Transverse colon (tissue), 4 donors: ENCODE data around the gene LRRC57. TPM values are rescaled to one million over a fixed set of nuclear protein-coding genes. Genes with fewer than 3 reads are reported as not detected.
A peak's percentile ranks its signal among the peaks of the same experiment; 100 is the strongest.

Source experiments
- DNase-seq: peaks from one replicate; pipeline ENCODE4 v3.0.0-alpha.2; 2019
- H3K27ac ChIP-seq, 4 donors: fragments of 200-600 bp; sonication (generic); 2 replicates each; pipeline ENCODE4 v1.5.1; 2016 to 2018; ENCODE audit warnings: inconsistent platforms in 4 of 4
- H3K27me3 ChIP-seq: fragments of 200-600 bp; sonication (generic); 2 replicates; pipeline ENCODE4 v1.5.1; 2017; ENCODE audit warnings: inconsistent platforms
- H3K36me3 ChIP-seq, 4 donors: fragments of 200-600 bp; sonication (generic); 2 replicates each; pipeline ENCODE4 v1.5.1; 2017 to 2019; ENCODE audit warnings: inconsistent platforms in 4 of 4
- H3K4me1 ChIP-seq, 4 donors: fragments of 200-600 bp; sonication (generic); 2 replicates each; pipeline ENCODE4 v1.5.1; 2017 to 2020; ENCODE audit warnings: inconsistent platforms in 4 of 4
- H3K4me3 ChIP-seq, 4 donors: fragments of 200-600 bp; sonication (generic); 1 replicate in 1 of 4; 2 replicates in 3 of 4; pipeline versions ENCODE4 v1.5.1 to v1.6.1; 2017 to 2019; ENCODE audit warnings: inconsistent platforms in 4 of 4
- H3K9me3 ChIP-seq, 2 donors: fragments of 200-600 bp; sonication (generic); 2 replicates each; pipeline ENCODE4 v1.5.1; 2017 to 2019; ENCODE audit warnings: inconsistent platforms in 2 of 2
- EP300 ChIP-seq: sonication (generic); formaldehyde crosslinking; IDR thresholded peaks from one replicate; pipeline ENCODE4 v1.6.1; 2017; ENCODE audit warnings: antibody characterized with exemption, low read depth
- POLR2A ChIP-seq: fragments of 450-650 bp; IDR thresholded peaks from one replicate; pipeline ENCODE4 v1.6.1; 2016; ENCODE audit warnings: antibody characterized with exemption, mild to moderate bottlenecking, moderate library complexity
- POLR2AphosphoS5 ChIP-seq, 3 donors: sonication (generic); formaldehyde crosslinking; IDR thresholded peaks; one replicate each; pipeline ENCODE4 v1.6.1; 2016; ENCODE audit warnings: antibody characterized with exemption in 3 of 3
- WGBS, 2 donors: methylation state at CpG; one replicate each; pipeline ENCODE4 v1.1.5; 2018; ENCODE audit warnings: low coverage in 1 of 2; 5-methylcytosine and 5-hydroxymethylcytosine counted together
- in situ Hi-C, 4 donors: fragments of 200-750 bp; cut with MboI; loops; one replicate each; pipeline versions ENCODE4 v1.15.0 to v1.15.1; 2017; ENCODE audit warnings: low sequenced_read_pairs in 3 of 4, low pct_ligation_motif_present in 1 of 4, low pct_unique_long_range_greater_than_20kb in 1 of 4
- intact Hi-C: fragments of 100-400 bp; cut with DNase I; formaldehyde crosslinking; loops from one replicate; pipeline ENCODE4 v1.15.1; 2023; ENCODE audit warnings: low total_unique reads
- total RNA-seq, 4 donors: library from RNA; depleted of rRNA; stranded (reverse); fragments of >200 nt; gene quantifications; one replicate each; pipeline ENCODE4 v1.1.0, GENCODE V29; 2016
- TF ChIP-seq, protein P1 (sequence below), 5 experiments: fragments of 200-600 bp in 3 of 5; fragments of 450-650 bp in 2 of 5; sonication (generic) in 3 of 5; IDR thresholded peaks; 1 replicate in 2 of 5; 2 replicates in 3 of 5; pipeline ENCODE4 v1.5.1; 2016 to 2017; ENCODE audit warnings: antibody characterized with exemption in 5 of 5, inconsistent platforms in 3 of 5, mild to moderate bottlenecking in 2 of 5, moderate library complexity in 1 of 5

LRRC57 gene
- total RNA-seq, 4 donors from 2014 or later: 12.3 to 42.4 (median 28.7) TPM

DNA sequence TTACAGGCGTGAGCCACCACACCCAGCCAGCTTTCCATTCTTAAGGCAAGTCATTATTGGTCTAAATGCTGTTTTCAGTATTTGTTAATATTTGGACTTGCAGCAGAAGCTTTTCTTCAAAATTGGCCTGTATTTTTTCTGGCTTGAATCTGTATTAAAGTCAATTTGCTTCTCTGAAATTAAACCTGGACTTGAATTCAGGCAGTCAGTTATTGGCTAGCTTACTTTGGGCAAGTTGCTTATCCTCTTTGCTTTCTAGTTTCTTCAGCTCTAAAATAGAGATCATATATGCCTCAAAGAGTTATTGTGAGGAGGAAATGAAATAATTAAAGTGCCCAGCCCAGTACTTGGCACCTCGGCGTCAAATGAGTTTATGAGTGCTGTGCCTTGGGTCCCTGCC, 44.1 kb upstream of the LRRC57 start:
- H3K4me3 ChIP-seq: no peak overlapping the region
- no peaks in the 10 kb centered on the region for H3K9me3 ChIP-seq
- in situ Hi-C loops: loop anchor here in 1 of 4 donors (10.0 kb wide), 1 partner anchor 62 kb away; no protein-coding TSS in a partner anchor
- intact Hi-C loops: no loop called here
- no peaks in the 10 kb centered on the region for H3K27me3 ChIP-seq
- 60 to 100% methylated on average over 1 to 3 of the region's 3 CpGs for WGBS, 2 donors
- peak overlapping the region; percentile 71 to 81 (median 78) for H3K27ac ChIP-seq
- H3K4me1 ChIP-seq: peaks cover 10 to 46% (median 26%) of the 10 kb centered on the region in 4 donors
- H3K36me3 ChIP-seq: no peaks in the 10 kb centered on the region
- TF ChIP-seq, protein P1, sequence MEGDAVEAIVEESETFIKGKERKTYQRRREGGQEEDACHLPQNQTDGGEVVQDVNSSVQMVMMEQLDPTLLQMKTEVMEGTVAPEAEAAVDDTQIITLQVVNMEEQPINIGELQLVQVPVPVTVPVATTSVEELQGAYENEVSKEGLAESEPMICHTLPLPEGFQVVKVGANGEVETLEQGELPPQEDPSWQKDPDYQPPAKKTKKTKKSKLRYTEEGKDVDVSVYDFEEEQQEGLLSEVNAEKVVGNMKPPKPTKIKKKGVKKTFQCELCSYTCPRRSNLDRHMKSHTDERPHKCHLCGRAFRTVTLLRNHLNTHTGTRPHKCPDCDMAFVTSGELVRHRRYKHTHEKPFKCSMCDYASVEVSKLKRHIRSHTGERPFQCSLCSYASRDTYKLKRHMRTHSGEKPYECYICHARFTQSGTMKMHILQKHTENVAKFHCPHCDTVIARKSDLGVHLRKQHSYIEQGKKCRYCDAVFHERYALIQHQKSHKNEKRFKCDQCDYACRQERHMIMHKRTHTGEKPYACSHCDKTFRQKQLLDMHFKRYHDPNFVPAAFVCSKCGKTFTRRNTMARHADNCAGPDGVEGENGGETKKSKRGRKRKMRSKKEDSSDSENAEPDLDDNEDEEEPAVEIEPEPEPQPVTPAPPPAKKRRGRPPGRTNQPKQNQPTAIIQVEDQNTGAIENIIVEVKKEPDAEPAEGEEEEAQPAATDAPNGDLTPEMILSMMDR (IDR thresholded peaks at IDR 0.05): no peak
- no peak for TF ChIP-seq POLR2AphosphoS5 (IDR thresholded peaks at IDR 0.05)
- no peak for TF ChIP-seq EP300
- no peak for TF ChIP-seq POLR2A
- DNase-seq: peak; percentile 29

DNA sequence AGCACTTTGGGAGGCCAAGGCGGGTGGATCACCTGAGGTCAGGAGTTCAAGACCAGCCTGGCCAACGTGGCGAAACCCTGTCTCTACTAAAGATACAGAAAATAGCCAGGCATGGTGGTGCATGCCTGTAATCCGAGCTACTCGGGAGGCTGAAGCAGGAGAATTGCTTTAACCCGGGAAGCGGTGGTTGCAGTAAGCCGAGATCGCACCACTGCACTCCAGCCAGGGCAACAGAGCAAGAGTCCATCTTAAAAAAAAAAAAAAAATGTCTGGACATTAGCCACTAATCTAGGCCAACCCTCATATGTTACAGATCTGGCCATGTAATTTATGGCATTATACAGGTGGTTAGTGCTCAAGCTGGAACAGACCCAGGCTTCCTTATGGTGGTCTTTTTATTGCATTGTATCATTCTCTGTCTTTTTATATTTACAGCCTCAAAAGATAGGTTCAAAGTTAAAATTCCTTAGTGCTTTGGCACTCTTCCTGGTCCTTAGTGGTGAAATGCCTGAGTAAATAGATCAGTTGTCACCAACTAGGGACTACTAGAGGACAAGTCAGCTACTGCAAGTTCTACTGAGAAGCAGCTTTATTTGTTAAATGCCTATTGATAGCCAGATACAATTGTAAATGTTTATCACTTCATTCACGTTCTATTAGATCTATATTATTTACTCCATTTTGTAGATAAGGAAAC, 42.8 kb upstream of the LRRC57 start:
- DNase-seq: no peak
- TF ChIP-seq EP300: no peak
- TF ChIP-seq, protein P1 (IDR thresholded peaks at IDR 0.05): peak; percentile 29 to 63 (median 45)

DNA sequence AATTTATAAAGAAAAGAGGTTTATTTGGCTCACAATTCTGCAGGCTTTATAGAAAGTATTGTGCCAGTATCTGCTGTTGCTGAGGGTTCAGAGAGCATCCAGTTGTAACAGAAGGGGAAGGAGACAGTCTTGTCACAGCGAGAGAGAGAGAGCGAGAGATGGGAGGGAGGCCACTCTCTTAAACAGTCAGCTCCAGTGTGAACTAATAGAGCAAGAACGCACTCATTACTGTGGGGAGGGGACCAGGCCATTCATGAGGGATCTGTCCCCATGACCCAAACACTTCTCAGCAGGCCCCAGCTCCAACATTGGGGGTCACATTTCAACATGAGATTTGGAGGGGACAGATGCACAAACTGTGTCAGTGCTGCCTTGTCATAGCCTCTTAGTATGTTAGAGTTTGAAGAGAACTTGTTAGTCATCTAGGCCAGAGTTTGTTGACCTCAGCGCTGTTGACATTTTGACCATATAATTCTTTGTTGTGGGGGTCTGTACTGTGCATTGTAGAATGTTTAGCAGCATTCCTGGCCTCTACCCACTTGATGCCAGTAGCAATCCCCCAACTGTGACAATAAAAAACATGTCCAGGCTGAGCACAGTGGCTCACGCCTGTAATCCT, 42.1 kb upstream of the LRRC57 start:
- Histone ChIP-seq H3K4me3 (no peak overlapping the region), H3K36me3 (no peaks in the 10 kb centered on the region), H3K9me3 (no peaks in the 10 kb centered on the region), H3K4me1 (peaks cover 5 to 34% (median 22%) of the 10 kb centered on the region in 4 donors), H3K27ac (peak overlapping the region; percentile 53 to 81 (median 78)), H3K27me3 (no peaks in the 10 kb centered on the region)
- no peak for TF ChIP-seq POLR2AphosphoS5 (IDR thresholded peaks at IDR 0.05)
- TF ChIP-seq, protein P1 (IDR thresholded peaks at IDR 0.05): no peak
- TF ChIP-seq EP300: no peak
- no peak for TF ChIP-seq POLR2A
- DNase-seq: no peak
- whole genome bisulfite sequencing, 2 donors: 80 to 100% methylated on average over 1 to 5 of the region's 5 CpGs
- intact Hi-C loops: no loop called here
- in situ Hi-C loops: loop anchor here in 1 of 4 donors (10.0 kb wide), 1 partner anchor 64 kb away; no protein-coding TSS in a partner anchor

More for the DNA sequence above, 42.8 kb upstream of the LRRC57 start:
- Histone ChIP-seq H3K27me3 (no peaks in the 10 kb centered on the region), H3K36me3 (no peaks in the 10 kb centered on the region), H3K9me3 (no peaks in the 10 kb centered on the region), H3K4me3 (no peak overlapping the region), H3K4me1 (peaks cover 5 to 40% (median 26%) of the 10 kb centered on the region in 4 donors), H3K27ac (peak overlapping the region; percentile 53 to 81 (median 78))
- intact Hi-C loops: no loop called here
- in situ Hi-C loops: loop anchor here in 1 of 4 donors (10.0 kb wide), 1 partner anchor 63 kb away; no protein-coding TSS in a partner anchor
- WGBS, 2 donors: 58 to 59% methylated on average over 9 to 10 of the region's 10 CpGs

DNA sequence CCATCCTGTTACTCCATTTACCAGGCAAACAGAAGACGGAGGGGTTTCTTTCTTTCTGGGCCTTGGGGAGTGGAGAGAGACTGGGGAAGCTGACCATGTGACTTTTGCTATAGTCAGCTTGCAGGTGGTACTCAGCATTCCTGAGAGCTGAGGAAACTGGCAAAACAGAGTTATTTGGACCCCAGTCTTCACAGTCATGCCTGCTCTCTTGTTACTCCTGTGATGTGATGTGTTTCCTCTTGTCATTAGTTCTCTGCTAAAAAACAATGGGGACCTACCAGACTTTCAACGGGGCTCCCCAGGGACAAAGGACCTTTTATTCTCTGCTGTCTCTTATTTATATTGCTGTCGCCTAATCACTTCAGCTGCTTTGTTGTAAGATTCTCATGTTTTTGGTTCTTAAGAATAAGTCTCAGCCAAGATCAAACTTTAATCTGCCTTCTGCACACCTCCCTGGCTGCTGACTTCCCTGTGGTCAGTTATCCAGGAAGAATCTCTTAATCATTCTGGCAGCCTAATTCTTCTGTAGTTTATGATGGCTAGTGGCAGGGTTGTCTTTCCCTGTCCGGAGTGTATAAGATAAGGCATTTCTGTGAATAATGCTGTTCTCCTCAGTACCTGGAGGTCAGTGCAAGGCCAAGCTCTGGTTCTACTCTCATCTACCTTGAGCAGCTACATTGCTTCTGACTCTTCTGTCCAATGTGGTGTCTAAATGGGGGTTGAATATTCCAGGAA, 35.6 kb upstream of the LRRC57 start:
- H3K27ac ChIP-seq: peak overlapping the region in 3 of 4 donors; percentile 73 to 81 (median 79)
- H3K4me3 ChIP-seq: peak overlapping the region in 3 of 4 donors; percentile 4 to 13 (median 13)
- DNase-seq: no peak
- no peaks in the 10 kb centered on the region for H3K9me3 ChIP-seq
- H3K4me1 ChIP-seq: peaks cover 11 to 31% (median 26%) of the 10 kb centered on the region in 4 donors
- in situ Hi-C loops (no loop called here), intact Hi-C loops (no loop called here)
- TF ChIP-seq EP300 (no peak), POLR2A (no peak), POLR2AphosphoS5 (IDR thresholded peaks at IDR 0.05) (no peak)
- TF ChIP-seq, protein P1 (IDR thresholded peaks at IDR 0.05): no peak
- no peaks in the 10 kb centered on the region for H3K36me3 ChIP-seq
- 0 to 43% methylated on average over 1 to 4 of the region's 4 CpGs for WGBS, 2 donors
- H3K27me3 ChIP-seq: no peaks in the 10 kb centered on the region
